Thoracic aorta (tissue), 2 donors: ENCODE data around the gene CNGA3. TPM values are rescaled to one million over a fixed set of nuclear protein-coding genes. Genes with fewer than 3 reads are reported as not detected.

Source experiments
- ATAC-seq: fragments of 150-250 bp; one replicate; pipeline ENCODE4 v1.8.0; 2017; ENCODE audit warnings: low read depth; ENCODE audit not compliant: insufficient number of reproducible peaks, low FRiP score
- DNase-seq: peaks from one replicate; pipeline ENCODE4 v3.0.0-alpha.2; 2020; ENCODE audit warnings: low spot score
- H3K27ac ChIP-seq, 2 donors: fragments of 200-600 bp; sonication (generic); 1 replicate in 1 of 2; 2 replicates in 1 of 2; pipeline ENCODE4 v1.5.1; 2016; ENCODE audit warnings: mild to moderate bottlenecking in 2 of 2, moderate library complexity in 2 of 2
- H3K27me3 ChIP-seq: fragments of 200-600 bp; sonication (generic); replicated peaks from 2 replicates; pipeline ENCODE4 v1.6.0; 2016; ENCODE audit warnings: mild to moderate bottlenecking; ENCODE audit not compliant: insufficient read depth
- H3K36me3 ChIP-seq: fragments of 200-600 bp; sonication (generic); one replicate; pipeline ENCODE4 v1.5.1; 2016
- H3K4me1 ChIP-seq, 2 donors: fragments of 200-600 bp; sonication (generic); 1 replicate in 1 of 2; 2 replicates in 1 of 2; pipeline versions ENCODE4 v1.5.1 to v1.6.0; 2016; ENCODE audit warnings: low read depth in 2 of 2, mild to moderate bottlenecking in 1 of 2; ENCODE audit not compliant: control insufficient read depth in 1 of 2
- H3K4me3 ChIP-seq: fragments of 200-600 bp; sonication (generic); 2 replicates; pipeline ENCODE4 v1.5.1; 2016; ENCODE audit warnings: mild to moderate bottlenecking
- H3K9me3 ChIP-seq: fragments of 200-600 bp; sonication (generic); 2 replicates; pipeline ENCODE4 v1.5.1; 2016
- total RNA-seq, 2 donors: library from RNA; depleted of rRNA; stranded (reverse); fragments of >200 nt; gene quantifications; one replicate each; pipeline versions ENCODE4 v1.1.0 to v1.2.3, GENCODE V29; 2016
- TF ChIP-seq, protein P1 (sequence below): fragments of 200-600 bp; sonication (generic); IDR thresholded peaks from one replicate; pipeline ENCODE4 v1.5.1; 2019; ENCODE audit warnings: antibody characterized with exemption

CNGA3 gene
- total RNA-seq, 2 donors from 2014 or later = not detected

- no peak for ATAC-seq
- Histone ChIP-seq H3K4me1 (no peaks in the 10 kb centered on the region), H3K27ac (no peak overlapping the region), H3K9me3 (peaks cover 4% of the 10 kb centered on the region), H3K27me3 (no peaks in the 10 kb centered on the region), H3K36me3 (no peaks in the 10 kb centered on the region), H3K4me3 (no peak overlapping the region)
- no peak for DNase-seq
- TF ChIP-seq, protein P1, sequence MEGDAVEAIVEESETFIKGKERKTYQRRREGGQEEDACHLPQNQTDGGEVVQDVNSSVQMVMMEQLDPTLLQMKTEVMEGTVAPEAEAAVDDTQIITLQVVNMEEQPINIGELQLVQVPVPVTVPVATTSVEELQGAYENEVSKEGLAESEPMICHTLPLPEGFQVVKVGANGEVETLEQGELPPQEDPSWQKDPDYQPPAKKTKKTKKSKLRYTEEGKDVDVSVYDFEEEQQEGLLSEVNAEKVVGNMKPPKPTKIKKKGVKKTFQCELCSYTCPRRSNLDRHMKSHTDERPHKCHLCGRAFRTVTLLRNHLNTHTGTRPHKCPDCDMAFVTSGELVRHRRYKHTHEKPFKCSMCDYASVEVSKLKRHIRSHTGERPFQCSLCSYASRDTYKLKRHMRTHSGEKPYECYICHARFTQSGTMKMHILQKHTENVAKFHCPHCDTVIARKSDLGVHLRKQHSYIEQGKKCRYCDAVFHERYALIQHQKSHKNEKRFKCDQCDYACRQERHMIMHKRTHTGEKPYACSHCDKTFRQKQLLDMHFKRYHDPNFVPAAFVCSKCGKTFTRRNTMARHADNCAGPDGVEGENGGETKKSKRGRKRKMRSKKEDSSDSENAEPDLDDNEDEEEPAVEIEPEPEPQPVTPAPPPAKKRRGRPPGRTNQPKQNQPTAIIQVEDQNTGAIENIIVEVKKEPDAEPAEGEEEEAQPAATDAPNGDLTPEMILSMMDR = no peak
Measured at GRCh38 chr2:98419544-98419943, 73.3 kb downstream of the CNGA3 start.

- no peak overlapping the region for H3K4me3 ChIP-seq
- H3K27me3 ChIP-seq = no peaks in the 10 kb centered on the region
- peaks cover 4% of the 10 kb centered on the region for H3K9me3 ChIP-seq
- no peaks in the 10 kb centered on the region for H3K36me3 ChIP-seq
- DNase-seq = no peak
- no peak overlapping the region for H3K27ac ChIP-seq
- TF ChIP-seq, protein P1 = no peak
- H3K4me1 ChIP-seq = no peaks in the 10 kb centered on the region
- no peak for ATAC-seq
Measured at GRCh38 chr2:98419977-98420725, 73.9 kb downstream of the CNGA3 start.

DNA sequence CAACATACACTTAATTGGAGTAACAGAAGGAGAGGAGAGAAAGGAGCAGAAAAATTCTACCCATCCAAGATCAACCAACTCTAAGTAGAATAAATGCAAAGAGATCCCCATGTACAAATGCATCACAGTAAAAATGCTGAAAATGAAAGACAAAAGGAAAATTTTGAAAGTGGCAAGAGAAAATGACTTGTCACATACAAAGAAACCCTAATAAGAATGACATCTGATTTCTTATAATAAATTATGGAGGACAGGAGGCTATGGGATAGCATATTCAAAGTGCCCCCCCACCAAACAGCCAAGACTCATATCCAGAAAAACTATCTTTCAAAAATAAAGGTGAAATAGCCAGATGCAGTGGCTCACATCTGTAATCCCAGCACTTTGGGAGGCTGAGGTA is 76.2 kb downstream of the CNGA3 start:
- Histone ChIP-seq H3K27me3 (no peaks in the 10 kb centered on the region), H3K4me1 (no peaks in the 10 kb centered on the region), H3K36me3 (no peaks in the 10 kb centered on the region), H3K27ac (no peak overlapping the region), H3K4me3 (no peak overlapping the region), H3K9me3 (peaks cover 4% of the 10 kb centered on the region)
- ATAC-seq (no peak), DNase-seq (no peak)
- TF ChIP-seq, protein P1 = no peak

DNA sequence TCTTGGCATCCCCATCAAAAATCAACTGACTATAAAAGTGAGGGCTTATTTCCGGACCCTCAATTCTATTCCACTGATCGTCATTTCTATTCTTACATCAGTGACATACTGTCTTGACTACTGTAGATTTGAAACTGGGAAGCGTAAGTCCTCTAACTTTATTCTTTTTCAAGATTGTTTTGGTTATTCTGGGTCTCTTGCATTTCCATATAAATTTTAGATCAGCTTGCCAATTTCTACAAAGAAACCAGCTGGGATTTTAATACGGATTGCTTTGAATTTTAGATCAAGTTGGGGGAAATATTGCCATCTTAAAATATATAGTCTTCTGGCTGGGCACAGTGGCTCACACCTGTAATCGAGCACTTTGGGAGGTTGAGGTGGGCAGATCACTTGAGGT is 80.5 kb downstream of the CNGA3 start:
- H3K27me3 ChIP-seq = no peaks in the 10 kb centered on the region
- TF ChIP-seq, protein P1 = no peak
- no peak overlapping the region for H3K27ac ChIP-seq
- no peak overlapping the region for H3K4me3 ChIP-seq
- no peaks in the 10 kb centered on the region for H3K4me1 ChIP-seq
- H3K9me3 ChIP-seq = peaks cover 4% of the 10 kb centered on the region
- DNase-seq = no peak
- ATAC-seq = no peak
- H3K36me3 ChIP-seq = no peaks in the 10 kb centered on the region

DNA sequence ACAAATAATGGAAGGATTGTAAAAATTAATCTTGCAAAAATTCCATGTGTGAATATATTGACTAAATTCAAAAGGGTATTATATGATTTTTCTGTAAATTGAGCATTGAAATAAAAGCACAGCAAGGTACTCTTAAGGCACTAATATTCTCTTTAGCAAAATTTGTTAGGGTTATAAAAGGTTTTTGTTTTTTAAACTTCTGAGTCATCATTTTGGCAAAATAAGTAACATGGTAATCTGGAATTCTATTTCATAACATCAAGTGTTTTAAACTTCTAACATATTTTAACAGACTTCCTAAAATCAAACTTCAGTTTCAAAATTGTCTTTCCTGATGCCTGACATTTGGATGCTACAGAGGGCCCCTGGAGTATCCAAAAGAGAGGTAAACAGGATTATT is 85.9 kb downstream of the CNGA3 start:
- no peaks in the 10 kb centered on the region for H3K36me3 ChIP-seq
- ATAC-seq (no peak), DNase-seq (no peak)
- TF ChIP-seq, protein P1 = no peak
- H3K4me3 ChIP-seq = no peak overlapping the region
- no peaks in the 10 kb centered on the region for H3K27me3 ChIP-seq
- no peak overlapping the region for H3K27ac ChIP-seq
- no peaks in the 10 kb centered on the region for H3K4me1 ChIP-seq
- H3K9me3 ChIP-seq = no peaks in the 10 kb centered on the region
